ENCODE results near the gene HSPG2.

The HSPG2 gene

DNA sequence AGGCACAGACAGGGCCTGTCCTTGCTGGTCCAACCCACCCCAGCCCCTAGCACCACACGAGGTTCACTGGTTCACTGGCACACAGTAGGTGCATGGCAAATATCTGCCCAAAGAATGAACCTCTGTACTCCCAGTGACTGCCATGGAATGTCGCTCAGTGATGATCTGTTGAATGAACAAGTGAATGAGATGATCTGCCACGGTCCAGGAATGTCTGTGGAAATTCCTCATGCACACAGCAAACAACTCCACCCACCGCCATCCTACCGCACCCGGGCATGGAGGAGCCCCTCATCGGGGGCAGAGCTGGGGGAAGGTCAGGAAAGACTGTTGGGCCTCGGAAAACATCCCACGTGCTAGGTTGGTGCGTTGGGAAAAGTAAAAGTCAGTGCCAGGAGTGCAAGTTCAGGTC is 1.7 kb downstream of the HSPG2 start:
- H3K27me3 ChIP-seq (ENCODE audit: control insufficient read depth in 5 of 5, insufficient read depth in 4 of 5, low read length in 5 of 5): no peaks in the 10 kb centered on the region
- no peaks in the 10 kb centered on the region for H3K9me3 ChIP-seq (ENCODE audit: control insufficient read depth in 5 of 5, low read length in 5 of 5)
- peak overlapping the region; percentile 85 to 98 (median 90) for H3K9ac ChIP-seq (ENCODE audit: low read length in 5 of 5)
- peak overlapping the region; percentile 90 to 99 (median 97) for H3K4me3 ChIP-seq (ENCODE audit: low read depth in 1 of 5, low read length in 5 of 5)
- peak overlapping the region; percentile 100 for H3K27ac ChIP-seq (ENCODE audit: low read depth, low read length)
- H3K4me1 ChIP-seq (ENCODE audit: control insufficient read depth in 5 of 5, insufficient read depth in 5 of 5, low read length in 5 of 5): peaks cover 30 to 92% (median 86%) of the 10 kb centered on the region in 5 donors
- H3K36me3 ChIP-seq (ENCODE audit: control insufficient read depth in 5 of 5, insufficient read depth in 5 of 5, low read length in 5 of 5): peaks cover 0 to 11% (median 0%) of the 10 kb centered on the region in 5 donors

DNA sequence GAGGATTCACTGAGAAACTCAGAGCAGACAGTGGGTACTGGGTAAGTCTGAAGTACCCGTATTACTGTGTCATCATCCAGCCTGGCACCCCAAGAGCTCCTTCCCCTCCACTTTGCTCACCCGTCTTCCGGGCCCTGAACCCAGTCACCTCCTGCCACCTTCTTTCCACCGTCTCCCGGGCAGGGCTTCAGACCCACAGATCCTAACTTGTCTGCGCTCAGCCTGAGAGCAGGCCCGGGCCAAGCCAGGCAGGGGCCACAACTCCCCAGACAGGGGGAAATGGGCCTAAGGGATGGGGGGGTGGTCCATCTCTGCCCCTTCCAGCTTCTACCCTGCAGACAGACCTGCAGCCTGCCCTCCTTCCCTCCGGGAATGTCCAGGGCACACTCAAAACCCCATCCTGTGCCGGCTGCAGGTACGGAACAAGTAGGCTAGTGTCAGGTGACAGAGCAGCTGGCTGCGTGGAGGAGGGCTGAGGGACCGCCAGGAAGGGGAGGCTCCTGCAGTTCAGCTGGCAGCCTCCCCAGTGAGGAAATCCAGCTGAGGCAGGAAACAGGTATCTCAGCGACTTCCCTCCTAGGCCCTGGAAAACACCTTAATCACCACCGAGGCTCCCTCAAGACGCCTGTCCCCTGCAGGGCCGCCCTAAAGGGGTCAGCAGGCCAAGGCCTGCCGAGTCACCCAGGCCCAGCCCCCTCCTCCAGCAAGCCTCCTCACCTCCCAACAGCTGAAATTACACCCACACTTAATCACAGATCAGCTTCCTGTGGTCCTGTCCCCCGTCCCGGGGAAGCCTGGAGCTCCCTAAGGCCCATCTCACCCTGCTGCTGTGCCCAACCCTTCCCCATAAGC is 3.5 kb downstream of the HSPG2 start:
- Histone ChIP-seq H3K4me1 (ENCODE audit: control insufficient read depth in 5 of 5, insufficient read depth in 5 of 5, low read length in 5 of 5) (peaks cover 25 to 85% (median 83%) of the 10 kb centered on the region in 5 donors), H3K27ac (ENCODE audit: low read depth, low read length) (peak overlapping the region; percentile 100), H3K36me3 (ENCODE audit: control insufficient read depth in 5 of 5, insufficient read depth in 5 of 5, low read length in 5 of 5) (peaks cover 0 to 20% (median 0%) of the 10 kb centered on the region in 5 donors), H3K9me3 (ENCODE audit: control insufficient read depth in 5 of 5, low read length in 5 of 5) (no peaks in the 10 kb centered on the region), H3K9ac (ENCODE audit: low read length in 5 of 5) (peak overlapping the region in 4 of 5 donors; percentile 61 to 78 (median 76)), H3K4me3 (ENCODE audit: low read depth in 1 of 5, low read length in 5 of 5) (peak overlapping the region; percentile 58 to 97 (median 96)), H3K27me3 (ENCODE audit: control insufficient read depth in 5 of 5, insufficient read depth in 4 of 5, low read length in 5 of 5) (no peaks in the 10 kb centered on the region)

GRCh38 chr1:21932127-21932526 is 5.0 kb downstream of the HSPG2 start:
- Histone ChIP-seq H3K4me1 (ENCODE audit: control insufficient read depth in 5 of 5, insufficient read depth in 5 of 5, low read length in 5 of 5) (peaks cover 24 to 91% (median 86%) of the 10 kb centered on the region in 5 donors), H3K9me3 (ENCODE audit: control insufficient read depth in 5 of 5, low read length in 5 of 5) (no peaks in the 10 kb centered on the region), H3K9ac (ENCODE audit: low read length in 5 of 5) (peak overlapping the region; percentile 41 to 89 (median 78)), H3K36me3 (ENCODE audit: control insufficient read depth in 5 of 5, insufficient read depth in 5 of 5, low read length in 5 of 5) (peaks cover 0 to 26% (median 4%) of the 10 kb centered on the region in 5 donors), H3K4me3 (ENCODE audit: low read depth in 1 of 5, low read length in 5 of 5) (peak overlapping the region; percentile 12 to 97 (median 33)), H3K27ac (ENCODE audit: low read depth, low read length) (peak overlapping the region; percentile 100), H3K27me3 (ENCODE audit: control insufficient read depth in 5 of 5, insufficient read depth in 4 of 5, low read length in 5 of 5) (no peaks in the 10 kb centered on the region)

DNA sequence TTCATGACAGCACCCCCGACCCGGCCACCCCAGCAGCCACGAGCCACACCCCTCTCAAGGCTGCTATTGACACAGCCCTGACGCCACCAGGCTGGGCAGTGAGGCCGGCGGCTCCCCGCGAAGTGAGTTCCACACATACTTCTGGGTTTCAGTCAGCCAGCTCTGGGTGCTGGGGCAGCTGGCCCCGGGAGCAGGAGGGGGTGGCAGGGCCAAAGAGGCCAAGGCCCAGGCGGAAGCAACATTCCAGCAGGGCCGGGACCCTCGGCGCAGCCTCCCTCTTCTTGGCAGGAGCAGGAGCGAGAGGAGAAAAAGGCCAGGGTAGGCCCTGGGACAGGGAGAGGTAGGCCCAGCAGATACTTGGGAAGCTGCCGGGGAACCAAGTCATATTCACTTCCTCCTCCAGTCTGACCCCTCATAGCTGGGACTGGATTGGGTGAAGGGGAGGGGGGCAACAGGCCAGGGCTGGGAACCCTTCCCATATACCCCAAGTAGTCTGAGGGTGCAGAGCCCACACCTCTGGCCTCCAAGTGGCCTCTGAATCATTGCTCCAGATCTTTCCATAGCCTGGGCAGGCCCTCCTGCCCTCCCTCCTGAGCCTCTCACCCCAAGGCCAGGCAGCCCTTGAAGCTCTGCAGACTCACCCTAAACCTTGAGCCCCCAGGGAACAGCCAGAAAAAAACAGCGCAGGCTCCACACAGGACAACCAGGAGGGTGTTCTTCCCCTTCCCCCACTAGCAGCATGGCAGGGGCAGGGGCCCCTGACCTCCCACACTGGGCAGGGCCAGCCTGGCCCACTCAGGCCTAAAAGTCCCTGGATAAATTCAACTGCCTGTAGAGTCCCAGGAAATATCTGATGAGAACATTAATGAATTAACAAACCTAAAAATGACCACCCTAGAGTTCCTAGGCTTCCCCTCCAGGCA is 5.7 kb downstream of the HSPG2 start:
- Histone ChIP-seq H3K4me3 (ENCODE audit: low read depth in 1 of 5, low read length in 5 of 5) (peak overlapping the region in 4 of 5 donors; percentile 25 to 97 (median 36)), H3K27ac (ENCODE audit: low read depth, low read length) (peak overlapping the region; percentile 100), H3K27me3 (ENCODE audit: control insufficient read depth in 5 of 5, insufficient read depth in 4 of 5, low read length in 5 of 5) (no peaks in the 10 kb centered on the region), H3K9ac (ENCODE audit: low read length in 5 of 5) (peak overlapping the region; percentile 41 to 89 (median 78)), H3K9me3 (ENCODE audit: control insufficient read depth in 5 of 5, low read length in 5 of 5) (no peaks in the 10 kb centered on the region), H3K36me3 (ENCODE audit: control insufficient read depth in 5 of 5, insufficient read depth in 5 of 5, low read length in 5 of 5) (peaks cover 0 to 26% (median 4%) of the 10 kb centered on the region in 5 donors), H3K4me1 (ENCODE audit: control insufficient read depth in 5 of 5, insufficient read depth in 5 of 5, low read length in 5 of 5) (peaks cover 26 to 94% (median 90%) of the 10 kb centered on the region in 5 donors)

GRCh38 chr1:21930629-21931170 is 6.4 kb downstream of the HSPG2 start:
- peaks cover 32 to 94% (median 90%) of the 10 kb centered on the region in 5 donors for H3K4me1 ChIP-seq (ENCODE audit: control insufficient read depth in 5 of 5, insufficient read depth in 5 of 5, low read length in 5 of 5)
- peak overlapping the region in 4 of 5 donors; percentile 41 to 89 (median 61) for H3K9ac ChIP-seq (ENCODE audit: low read length in 5 of 5)

DNA sequence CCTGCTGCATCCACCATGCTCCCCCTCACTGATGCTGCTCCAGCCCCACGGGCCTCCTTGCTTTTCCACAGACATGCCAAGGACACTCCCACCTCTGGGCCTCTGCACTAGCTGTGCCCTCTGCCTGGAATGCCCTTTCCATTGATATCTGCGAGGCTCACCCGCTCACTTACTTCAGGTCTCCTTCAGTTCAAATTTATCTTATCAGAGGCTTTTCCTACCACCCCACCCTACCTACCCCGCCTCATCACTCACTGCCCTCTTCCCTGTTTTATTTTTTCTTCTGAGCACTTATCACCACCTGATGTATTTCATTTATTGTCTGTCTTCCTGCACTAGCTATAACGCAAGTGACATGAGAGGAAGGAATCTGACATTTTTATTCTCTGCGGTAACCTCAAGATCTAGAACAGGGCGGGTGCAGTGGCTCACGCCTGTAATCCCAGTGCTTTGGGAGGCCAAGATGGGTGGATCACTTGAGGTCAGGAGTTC is 7.0 kb downstream of the HSPG2 start:
- Histone ChIP-seq H3K4me1 (ENCODE audit: control insufficient read depth in 5 of 5, insufficient read depth in 5 of 5, low read length in 5 of 5) (peaks cover 37 to 94% (median 90%) of the 10 kb centered on the region in 5 donors), H3K36me3 (ENCODE audit: control insufficient read depth in 5 of 5, insufficient read depth in 5 of 5, low read length in 5 of 5) (peaks cover 0 to 28% (median 4%) of the 10 kb centered on the region in 5 donors), H3K27me3 (ENCODE audit: control insufficient read depth in 5 of 5, insufficient read depth in 4 of 5, low read length in 5 of 5) (no peaks in the 10 kb centered on the region), H3K27ac (ENCODE audit: low read depth, low read length) (peak overlapping the region; percentile 100), H3K4me3 (ENCODE audit: low read depth in 1 of 5, low read length in 5 of 5) (no peak overlapping the region), H3K9ac (ENCODE audit: low read length in 5 of 5) (peak overlapping the region in 2 of 5 donors; percentile 23 to 26), H3K9me3 (ENCODE audit: control insufficient read depth in 5 of 5, low read length in 5 of 5) (no peaks in the 10 kb centered on the region)

More at GRCh38 chr1:21930629-21931170, 6.4 kb downstream of the HSPG2 start:
- peak overlapping the region; percentile 100 for H3K27ac ChIP-seq (ENCODE audit: low read depth, low read length)
- H3K36me3 ChIP-seq (ENCODE audit: control insufficient read depth in 5 of 5, insufficient read depth in 5 of 5, low read length in 5 of 5): peaks cover 0 to 26% (median 4%) of the 10 kb centered on the region in 5 donors
- no peaks in the 10 kb centered on the region for H3K27me3 ChIP-seq (ENCODE audit: control insufficient read depth in 5 of 5, insufficient read depth in 4 of 5, low read length in 5 of 5)
- no peaks in the 10 kb centered on the region for H3K9me3 ChIP-seq (ENCODE audit: control insufficient read depth in 5 of 5, low read length in 5 of 5)
- peak overlapping the region in 4 of 5 donors; percentile 33 to 97 (median 45) for H3K4me3 ChIP-seq (ENCODE audit: low read depth in 1 of 5, low read length in 5 of 5)

GRCh38 chr1:21927533-21928237 is 9.4 kb downstream of the HSPG2 start:
- H3K4me3 ChIP-seq (ENCODE audit: low read depth in 1 of 5, low read length in 5 of 5): peak overlapping the region in 2 of 5 donors; percentile 10 to 22
- peaks cover 0 to 29% (median 4%) of the 10 kb centered on the region in 5 donors for H3K36me3 ChIP-seq (ENCODE audit: control insufficient read depth in 5 of 5, insufficient read depth in 5 of 5, low read length in 5 of 5)
- H3K9me3 ChIP-seq (ENCODE audit: control insufficient read depth in 5 of 5, low read length in 5 of 5): no peaks in the 10 kb centered on the region
- peaks cover 45 to 98% (median 88%) of the 10 kb centered on the region in 5 donors for H3K4me1 ChIP-seq (ENCODE audit: control insufficient read depth in 5 of 5, insufficient read depth in 5 of 5, low read length in 5 of 5)
- H3K9ac ChIP-seq (ENCODE audit: low read length in 5 of 5): peak overlapping the region in 3 of 5 donors; percentile 14 to 68 (median 30)
- H3K27me3 ChIP-seq (ENCODE audit: control insufficient read depth in 5 of 5, insufficient read depth in 4 of 5, low read length in 5 of 5): no peaks in the 10 kb centered on the region
- H3K27ac ChIP-seq (ENCODE audit: low read depth, low read length): peak overlapping the region; percentile 95

- peaks cover 0 to 35% (median 5%) of the 10 kb centered on the region in 5 donors for H3K36me3 ChIP-seq (ENCODE audit: control insufficient read depth in 5 of 5, insufficient read depth in 5 of 5, low read length in 5 of 5)
- peak overlapping the region in 1 of 5 donors; percentile 6 for H3K4me3 ChIP-seq (ENCODE audit: low read depth in 1 of 5, low read length in 5 of 5)
- no peaks in the 10 kb centered on the region for H3K27me3 ChIP-seq (ENCODE audit: control insufficient read depth in 5 of 5, insufficient read depth in 4 of 5, low read length in 5 of 5)
- H3K9ac ChIP-seq (ENCODE audit: low read length in 5 of 5): peak overlapping the region in 2 of 5 donors; percentile 4 to 68
- H3K9me3 ChIP-seq (ENCODE audit: control insufficient read depth in 5 of 5, low read length in 5 of 5): no peaks in the 10 kb centered on the region
- peak overlapping the region; percentile 95 for H3K27ac ChIP-seq (ENCODE audit: low read depth, low read length)
- peaks cover 49 to 98% (median 88%) of the 10 kb centered on the region in 5 donors for H3K4me1 ChIP-seq (ENCODE audit: control insufficient read depth in 5 of 5, insufficient read depth in 5 of 5, low read length in 5 of 5)
Observed at GRCh38 chr1:21926814-21927532, 10.1 kb downstream of the HSPG2 start.
